Stimulated activated naive CD8-positive, alpha-beta T cell treated with anti-CD3 and anti-CD28 coated beads, Interleukin-15, amount 100 ng/mL, for 72 hours (primary cell): Measurements from ENCODE around the gene TMEM51.
"Not testable (repeated sequence)": the region's sequence is repeated elsewhere in the genome, so short reads cannot be mapped to it uniquely, and the experiment has no call there.

Experiments
- ATAC-seq: fragments of 150-1000 bp; cut with Tn5 transposase; 2 replicates; pipeline ENCODE4 v1.10.0; 2021; ENCODE audit warnings: mild to moderate bottlenecking, moderate library complexity
- DNase-seq, 2 donors: peaks; one replicate each; pipeline ENCODE4 v3.0.0; 2021 to 2022
- H3K27ac Mint-ChIP-seq, 2 donors: one replicate each; pipeline ENCODE4 v1.8.0; 2022; ENCODE audit warnings: mild to moderate bottlenecking in 2 of 2, mixed read lengths in 2 of 2, moderate library complexity in 2 of 2
- H3K27me3 Mint-ChIP-seq: one replicate; pipeline ENCODE4 v1.8.0; 2022; ENCODE audit warnings: mixed read lengths
- H3K4me1 Mint-ChIP-seq: one replicate; pipeline ENCODE4 v1.8.0; 2022; ENCODE audit warnings: mild to moderate bottlenecking, mixed read lengths
- H3K4me3 Mint-ChIP-seq, 2 donors: one replicate each; pipeline ENCODE4 v1.8.0; 2022; ENCODE audit warnings: mild to moderate bottlenecking in 2 of 2, mixed read lengths in 2 of 2, moderate library complexity in 1 of 2
- H3K9me3 Mint-ChIP-seq, 2 donors: one replicate each; pipeline ENCODE4 v1.8.0; 2022; ENCODE audit warnings: mixed read lengths in 2 of 2

The TMEM51 gene

GRCh38 chr1:15175324-15176094 is 22.0 kb downstream of the TMEM51 start:
- H3K27ac Mint-ChIP-seq, DNase-seq, H3K4me3 Mint-ChIP-seq, ATAC-seq: not testable (repeated sequence)
- Mint-ChIP-seq H3K4me1 (peaks cover 50% of the 10 kb centered on the region), H3K9me3 (peaks cover 0 to 20% of the 10 kb centered on the region in 2 donors), H3K27me3 (peaks cover 57% of the 10 kb centered on the region)

- Mint-ChIP-seq H3K4me1 (peaks cover 50% of the 10 kb centered on the region), H3K27ac (peak overlapping the region in 1 of 2 donors; percentile 38), H3K27me3 (peaks cover 63% of the 10 kb centered on the region), H3K4me3 (no peak overlapping the region), H3K9me3 (peaks cover 0 to 20% of the 10 kb centered on the region in 2 donors)
- DNase-seq = no peak
- ATAC-seq = no peak
Measured at GRCh38 chr1:15176120-15176519, 22.6 kb downstream of the TMEM51 start.

GRCh38 chr1:15176898-15177665 is 23.5 kb downstream of the TMEM51 start:
- Mint-ChIP-seq H3K27ac (peak overlapping the region in 1 of 2 donors; percentile 51), H3K9me3 (peaks cover 0 to 20% of the 10 kb centered on the region in 2 donors), H3K4me1 (peaks cover 41% of the 10 kb centered on the region), H3K27me3 (peaks cover 58% of the 10 kb centered on the region), H3K4me3 (no peak overlapping the region)
- DNase-seq (no peak), ATAC-seq (no peak)

DNA sequence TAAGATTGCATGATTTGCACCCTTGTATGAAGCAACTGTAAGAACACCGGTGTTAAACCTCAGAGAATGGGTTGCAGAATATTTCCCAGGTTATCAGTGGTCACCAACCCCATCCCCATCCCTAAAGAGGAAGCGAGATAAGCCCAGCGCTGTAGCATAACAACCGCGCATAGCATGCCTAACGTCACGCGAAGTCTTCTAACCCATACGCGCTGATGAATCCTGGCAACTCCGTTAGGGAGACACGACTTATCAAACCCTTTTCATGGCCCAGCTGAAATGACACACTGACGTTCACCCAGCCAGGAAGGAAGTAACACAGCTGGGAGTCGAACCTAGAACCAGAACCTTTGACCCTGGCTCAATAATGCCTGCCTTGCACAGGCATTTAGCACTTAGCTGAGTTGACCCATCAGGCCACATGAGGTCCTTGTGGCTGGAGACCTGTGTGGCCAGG is 24.2 kb downstream of the TMEM51 start:
- Mint-ChIP-seq H3K27me3 (peaks cover 58% of the 10 kb centered on the region), H3K27ac (no peak overlapping the region), H3K9me3 (peaks cover 0 to 20% of the 10 kb centered on the region in 2 donors), H3K4me1 (peaks cover 35% of the 10 kb centered on the region), H3K4me3 (no peak overlapping the region)
- DNase-seq = no peak
- no peak for ATAC-seq

- H3K27me3 Mint-ChIP-seq = peaks cover 56% of the 10 kb centered on the region
- H3K27ac Mint-ChIP-seq = no peak overlapping the region
- ATAC-seq (no peak), DNase-seq (no peak)
- H3K9me3 Mint-ChIP-seq = peaks cover 0 to 20% of the 10 kb centered on the region in 2 donors
- peaks cover 28% of the 10 kb centered on the region for H3K4me1 Mint-ChIP-seq
- H3K4me3 Mint-ChIP-seq = no peak overlapping the region
Measured at GRCh38 chr1:15178571-15179484, 25.3 kb downstream of the TMEM51 start.

GRCh38 chr1:15179485-15179883 is 25.9 kb downstream of the TMEM51 start:
- Mint-ChIP-seq H3K4me1 (peaks cover 22% of the 10 kb centered on the region), H3K9me3 (peaks cover 0 to 20% of the 10 kb centered on the region in 2 donors), H3K27me3 (peaks cover 62% of the 10 kb centered on the region), H3K27ac (no peak overlapping the region), H3K4me3 (no peak overlapping the region)
- ATAC-seq (no peak), DNase-seq (no peak)

DNA sequence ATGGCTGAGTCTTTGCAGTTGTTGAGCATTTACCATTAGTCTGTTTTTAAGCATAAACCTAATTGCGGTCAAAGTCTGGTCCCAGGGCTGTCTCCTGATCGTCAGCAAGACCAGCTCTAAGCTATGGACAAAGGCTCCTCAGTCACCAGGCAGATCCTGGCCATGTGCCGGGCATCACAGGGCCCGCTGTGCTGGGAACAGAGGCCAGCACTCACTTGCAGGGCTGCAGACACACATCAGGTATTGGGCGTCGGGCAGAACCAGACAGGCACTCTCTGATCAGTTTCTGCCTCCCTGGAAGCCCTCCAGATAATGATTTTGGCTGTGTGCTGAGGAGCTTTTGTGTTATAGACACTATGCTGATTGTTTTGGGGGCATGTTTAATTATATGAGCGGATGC is 26.6 kb downstream of the TMEM51 start:
- Mint-ChIP-seq H3K27ac (no peak overlapping the region), H3K4me3 (no peak overlapping the region), H3K4me1 (peaks cover 15% of the 10 kb centered on the region), H3K27me3 (peaks cover 64% of the 10 kb centered on the region), H3K9me3 (peaks cover 0 to 14% of the 10 kb centered on the region in 2 donors)
- no peak for DNase-seq
- no peak for ATAC-seq

DNA sequence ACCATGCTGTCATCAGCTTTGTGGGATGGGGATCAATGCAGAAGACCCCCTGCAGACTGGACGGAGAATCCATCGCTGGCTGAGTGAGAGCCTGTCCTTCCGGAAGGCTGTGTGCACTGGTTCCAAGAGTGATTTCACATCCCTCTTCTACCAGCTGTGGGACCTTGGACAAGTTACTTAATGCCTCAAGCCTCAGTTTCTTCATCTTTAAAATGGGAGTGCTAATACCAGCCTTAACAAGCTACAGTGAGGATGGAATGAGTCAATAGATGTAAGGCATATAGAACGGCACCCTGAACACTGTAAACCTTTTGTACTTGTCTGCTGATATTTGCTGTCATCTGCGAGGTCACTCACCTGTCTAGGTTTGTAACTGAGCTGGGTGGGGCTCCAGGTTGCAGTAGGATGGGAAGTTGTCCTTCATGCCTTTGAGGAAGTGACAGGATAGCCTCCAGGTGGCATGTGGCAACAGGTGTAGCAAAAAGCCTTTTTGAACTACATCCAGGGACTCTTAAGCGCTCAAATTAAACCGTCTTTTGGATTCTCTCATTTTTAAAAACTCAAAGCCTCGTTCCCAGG is 27.5 kb downstream of the TMEM51 start:
- peaks cover 6% of the 10 kb centered on the region for H3K4me1 Mint-ChIP-seq
- peaks cover 68% of the 10 kb centered on the region for H3K27me3 Mint-ChIP-seq
- peak overlapping the region in 1 of 2 donors; percentile 15 for H3K27ac Mint-ChIP-seq
- no peak for DNase-seq
- no peak for ATAC-seq
- H3K4me3 Mint-ChIP-seq = no peak overlapping the region
- peaks cover 0 to 6% of the 10 kb centered on the region in 2 donors for H3K9me3 Mint-ChIP-seq

DNA sequence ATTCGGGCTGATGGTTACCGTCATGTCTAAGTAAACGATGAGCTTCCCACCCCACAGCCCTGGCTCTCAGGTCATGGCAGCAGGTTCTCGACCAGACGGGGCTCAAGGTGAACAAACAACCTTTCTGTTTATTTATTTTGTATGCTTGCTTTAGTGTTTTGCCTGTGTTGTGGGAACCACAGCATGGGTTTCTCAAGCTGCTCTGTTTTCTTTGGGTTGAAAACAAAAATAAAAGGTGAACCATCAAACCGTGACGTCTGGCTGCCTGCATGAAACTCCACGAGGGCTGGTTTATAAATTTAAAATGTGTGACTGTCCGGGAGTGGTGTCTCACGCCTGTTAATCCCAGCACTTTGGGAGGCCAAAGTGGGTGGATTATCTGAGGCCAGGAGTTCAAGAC is 28.0 kb downstream of the TMEM51 start:
- Mint-ChIP-seq H3K9me3 (peaks cover 0 to under 1% of the 10 kb centered on the region in 2 donors), H3K27ac (no peak overlapping the region), H3K4me1 (peaks cover under 1% of the 10 kb centered on the region), H3K27me3 (peaks cover 68% of the 10 kb centered on the region), H3K4me3 (no peak overlapping the region)
- no peak for DNase-seq
- no peak for ATAC-seq

DNA sequence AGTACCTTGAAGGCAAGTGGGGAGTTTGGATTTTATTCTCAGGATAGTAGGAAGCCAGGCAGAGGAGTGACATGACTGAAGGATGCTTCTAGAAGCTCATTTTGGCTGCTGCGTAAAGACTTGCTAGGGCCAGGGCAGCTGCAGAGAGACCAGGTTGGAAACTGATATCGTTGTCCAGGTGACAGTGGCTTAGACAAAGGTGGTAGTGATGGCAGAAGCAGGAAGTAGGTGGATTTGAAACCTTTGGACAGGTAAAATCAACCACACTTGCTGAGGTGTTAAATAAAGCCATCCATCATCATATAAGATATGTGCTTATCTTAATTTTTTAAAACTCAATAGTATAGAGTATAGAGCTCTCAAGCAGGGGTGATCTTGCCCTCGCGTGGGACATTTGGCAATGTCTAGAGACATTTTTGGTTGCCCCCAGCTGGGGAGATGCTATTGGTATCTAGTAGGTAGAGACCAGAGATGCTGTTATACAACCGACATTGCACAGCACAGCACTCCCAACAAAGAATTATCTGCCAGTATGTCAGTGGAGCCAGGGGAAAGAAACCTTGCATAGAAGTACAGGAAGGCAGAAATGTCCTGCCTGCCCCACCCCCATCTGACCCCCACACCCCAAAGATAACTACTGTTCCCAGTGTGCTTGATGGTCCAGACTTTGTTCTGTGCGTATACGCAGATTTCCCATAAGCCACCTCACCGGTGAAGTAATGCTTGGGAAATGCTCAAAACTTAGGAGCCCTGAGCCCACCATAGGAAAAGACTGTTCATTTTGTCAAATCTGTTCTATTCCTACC is 31.1 kb downstream of the TMEM51 start:
- ATAC-seq = no peak
- DNase-seq = no peak
- Mint-ChIP-seq H3K4me1 (peaks cover 7% of the 10 kb centered on the region), H3K27me3 (peaks cover 62% of the 10 kb centered on the region), H3K9me3 (no peaks in the 10 kb centered on the region), H3K27ac (no peak overlapping the region), H3K4me3 (no peak overlapping the region)

- Mint-ChIP-seq H3K27ac (peak overlapping the region in 1 of 2 donors; percentile 55), H3K9me3 (no peaks in the 10 kb centered on the region), H3K4me1 (peaks cover 7% of the 10 kb centered on the region), H3K4me3 (no peak overlapping the region), H3K27me3 (peaks cover 63% of the 10 kb centered on the region)
- DNase-seq = no peak
- ATAC-seq = no peak
Measured at GRCh38 chr1:15185617-15186016, 32.1 kb downstream of the TMEM51 start.

DNA sequence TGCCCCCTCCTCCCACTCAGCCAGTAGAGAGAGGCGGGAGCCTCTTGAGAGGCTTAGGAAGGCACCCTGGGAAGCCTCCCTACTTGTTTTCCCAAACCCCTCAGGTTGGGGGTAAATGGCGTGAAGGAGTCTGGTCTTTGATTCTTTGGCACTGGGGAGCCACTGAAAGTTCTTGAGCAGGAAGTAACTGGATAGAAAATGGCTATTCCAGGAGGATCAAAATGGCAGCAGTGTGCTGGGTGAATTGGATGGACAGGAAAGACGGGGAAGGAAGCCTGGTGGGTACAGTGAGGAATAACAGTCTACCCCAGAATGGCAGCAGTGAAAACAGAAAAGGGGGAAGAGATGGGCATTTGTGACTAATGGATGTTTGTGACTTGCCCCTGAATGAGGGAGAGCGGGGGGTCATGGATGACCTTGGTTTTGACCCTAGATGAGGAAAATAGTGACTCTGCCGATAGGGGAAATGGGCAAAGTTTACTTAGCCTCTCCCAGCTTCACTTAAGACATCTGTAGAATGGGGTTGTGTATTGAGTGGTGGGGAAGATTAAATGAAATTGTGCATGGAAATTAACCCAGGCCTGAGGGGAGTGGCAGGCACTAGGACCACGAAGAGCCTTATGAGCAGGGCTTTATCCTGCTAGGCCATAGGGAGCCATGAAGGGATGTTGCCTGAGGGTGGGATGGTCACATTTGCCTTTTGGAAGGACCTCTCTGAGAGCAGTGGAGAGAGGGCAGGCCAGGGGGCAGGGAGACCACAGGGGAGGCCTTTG is 32.7 kb downstream of the TMEM51 start:
- peaks cover 7% of the 10 kb centered on the region for H3K4me1 Mint-ChIP-seq
- H3K27me3 Mint-ChIP-seq = peaks cover 56% of the 10 kb centered on the region
- DNase-seq (no peak), ATAC-seq (no peak)
- no peaks in the 10 kb centered on the region for H3K9me3 Mint-ChIP-seq
- H3K4me3 Mint-ChIP-seq = no peak overlapping the region
- peak overlapping the region in 1 of 2 donors; percentile 77 for H3K27ac Mint-ChIP-seq

DNA sequence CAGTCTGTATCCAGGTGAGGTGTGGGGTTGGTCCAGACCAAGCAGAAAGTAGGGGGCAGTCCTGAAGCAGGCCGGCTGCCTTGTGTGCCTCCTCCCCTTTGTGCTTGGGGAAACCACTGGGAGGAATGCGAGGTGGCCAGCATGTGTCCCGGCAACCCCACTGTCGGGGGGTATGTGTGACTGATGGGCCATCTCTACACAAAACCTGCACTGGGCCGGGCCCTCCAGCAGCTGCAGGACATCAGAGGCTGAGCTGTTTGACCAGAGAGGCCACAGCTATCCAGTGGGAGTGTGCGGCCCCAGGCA is 33.3 kb downstream of the TMEM51 start:
- H3K4me3 Mint-ChIP-seq = no peak overlapping the region
- H3K27me3 Mint-ChIP-seq = peaks cover 55% of the 10 kb centered on the region
- H3K4me1 Mint-ChIP-seq = peaks cover 7% of the 10 kb centered on the region
- no peak for DNase-seq
- H3K27ac Mint-ChIP-seq = no peak overlapping the region
- no peaks in the 10 kb centered on the region for H3K9me3 Mint-ChIP-seq
- no peak for ATAC-seq
